SKM-1 treated with dmso at 0.1 percent for 144 hours (cell line): ENCODE results near the gene TRIM22.
A peak's percentile ranks its signal among the peaks of the same experiment; 100 is the strongest.
"Not testable (repeated sequence)": the region's sequence is repeated elsewhere in the genome, so short reads cannot be mapped to it uniquely, and the experiment has no call there.

Experiments used
- DNase-seq: peaks from one replicate; lab custom pipeline; 2025; ENCODE audit not compliant: unreplicated experiment; lab: John Stamatoyannopoulos, UW

Gene TRIM22

DNA sequence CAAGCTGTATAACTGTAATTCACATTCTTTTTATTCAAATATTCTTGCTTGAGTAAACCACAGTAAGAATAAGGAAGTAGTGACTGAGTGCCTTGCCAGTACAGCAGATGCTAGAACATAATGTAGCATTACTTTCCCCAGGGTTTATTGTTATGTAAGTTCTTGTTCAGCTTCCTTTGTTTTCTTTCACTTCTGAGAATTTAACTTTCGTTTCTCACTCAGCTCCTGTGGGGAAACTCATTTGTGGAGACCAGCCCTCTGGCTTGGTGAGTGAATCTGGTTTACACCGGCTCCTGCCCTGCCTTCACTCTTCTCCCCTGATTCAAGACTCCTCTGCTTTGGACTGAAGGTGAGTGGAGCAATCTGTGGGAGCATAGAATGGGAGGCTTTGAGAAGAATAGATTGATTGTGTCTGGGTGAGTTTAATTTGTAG lies at the start of gene TRIM22:
TSS of gene TRIM22 (plus strand) at position 240 of the 433 bp plus-strand sequence. CDS start 6,443 bp downstream, outside the sequence.
- DNase-seq = peak; percentile 93

- DNase-seq = no peak
Observed at GRCh38 chr11:5639953-5640352, 49.6 kb upstream of the TRIM22 start.

- no peak for DNase-seq
Observed at GRCh38 chr11:5643585-5643984, 46.0 kb upstream of the TRIM22 start.

GRCh38 chr11:5646139-5646538 lies 43.5 kb upstream of the TRIM22 start:
- no peak for DNase-seq

- DNase-seq = no peak
Observed at GRCh38 chr11:5655474-5655873, 34.1 kb upstream of the TRIM22 start.

DNA sequence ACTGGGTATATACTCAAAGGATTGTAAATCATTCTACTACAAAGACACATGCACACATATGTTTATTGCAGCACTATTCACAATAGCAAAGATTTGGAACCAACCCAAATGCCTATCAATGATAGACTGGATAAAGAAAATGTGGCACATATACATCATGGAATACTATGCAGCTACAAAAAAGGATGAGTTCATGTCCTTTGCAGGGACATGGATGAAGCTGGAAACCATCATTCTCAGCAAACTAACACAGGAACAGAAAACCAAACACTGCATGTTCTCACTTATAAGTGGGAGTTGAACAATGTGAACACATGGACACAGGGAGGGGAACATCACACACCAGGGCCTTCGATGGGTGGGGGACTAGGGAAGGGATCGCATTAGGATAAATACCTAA lies 32.6 kb upstream of the TRIM22 start:
- not testable (repeated sequence) for DNase-seq

DNA sequence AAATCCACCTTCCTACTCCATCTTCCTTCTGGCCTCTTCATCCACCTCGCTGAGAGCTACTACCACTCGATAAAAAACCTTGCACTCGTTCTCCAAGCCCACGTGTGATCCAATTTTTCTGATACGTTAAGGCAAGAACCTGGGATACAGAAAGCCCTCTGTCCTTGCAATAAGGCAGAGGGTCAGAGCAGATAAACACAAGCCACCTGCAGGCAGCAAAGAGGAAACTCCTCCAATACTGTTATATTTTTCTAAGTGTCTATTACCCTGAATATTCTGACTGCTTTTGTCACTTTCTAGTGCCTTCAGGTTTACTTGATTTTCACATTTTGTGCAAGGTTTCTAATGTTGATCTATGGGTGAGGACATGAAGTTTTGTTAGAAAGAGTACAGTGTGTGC lies 31.3 kb upstream of the TRIM22 start:
- DNase-seq = no peak

GRCh38 chr11:5663511-5663910 lies 26.1 kb upstream of the TRIM22 start:
- no peak for DNase-seq

- DNase-seq = no peak
Observed at GRCh38 chr11:5665051-5665570, 24.5 kb upstream of the TRIM22 start.

GRCh38 chr11:5665746-5666401 lies 23.7 kb upstream of the TRIM22 start:
- DNase-seq = no peak

GRCh38 chr11:5666402-5666793 lies 23.2 kb upstream of the TRIM22 start:
- no peak for DNase-seq

DNA sequence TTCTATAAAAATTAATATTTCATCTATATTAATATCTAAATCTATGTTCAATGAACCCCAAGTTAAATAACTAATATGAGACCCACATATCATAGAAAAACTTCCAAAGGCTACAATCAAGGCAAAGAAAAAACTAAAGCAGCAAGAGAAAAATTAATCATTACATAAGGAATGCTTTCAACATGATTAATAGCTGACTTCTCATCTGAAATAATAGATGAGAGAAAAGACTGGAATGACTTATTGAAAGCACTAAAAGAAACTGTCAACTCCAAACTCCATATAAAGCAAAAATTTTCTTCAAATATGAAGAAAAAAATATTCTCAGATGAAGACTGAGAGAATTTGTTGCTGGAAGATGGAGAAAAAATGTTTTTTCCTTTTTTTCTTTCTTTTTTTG lies 17.8 kb upstream of the TRIM22 start:
- DNase-seq = no peak

- no peak for DNase-seq
Observed at GRCh38 chr11:5674391-5674790, 15.2 kb upstream of the TRIM22 start.

DNA sequence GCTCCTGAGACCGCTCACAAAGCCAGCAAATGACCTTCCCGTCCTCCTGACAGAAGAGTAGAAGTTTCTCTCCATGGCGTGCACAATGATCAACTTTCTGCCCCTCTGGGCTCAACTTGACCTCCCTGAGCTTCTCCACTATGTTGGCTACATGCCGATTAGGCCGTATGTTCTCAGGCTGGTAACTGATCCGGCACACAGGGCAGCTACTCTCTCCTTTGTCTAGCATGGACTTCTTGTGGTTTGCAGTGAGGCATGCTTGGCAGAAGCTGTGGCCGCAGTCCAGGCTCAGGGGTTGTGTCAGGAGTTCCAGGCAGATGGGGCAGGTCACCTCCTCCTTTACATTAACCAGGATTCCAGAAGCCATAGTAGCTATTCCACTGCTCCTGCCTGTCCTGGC lies 9.8 kb upstream of the TRIM22 start:
- no peak for DNase-seq

DNA sequence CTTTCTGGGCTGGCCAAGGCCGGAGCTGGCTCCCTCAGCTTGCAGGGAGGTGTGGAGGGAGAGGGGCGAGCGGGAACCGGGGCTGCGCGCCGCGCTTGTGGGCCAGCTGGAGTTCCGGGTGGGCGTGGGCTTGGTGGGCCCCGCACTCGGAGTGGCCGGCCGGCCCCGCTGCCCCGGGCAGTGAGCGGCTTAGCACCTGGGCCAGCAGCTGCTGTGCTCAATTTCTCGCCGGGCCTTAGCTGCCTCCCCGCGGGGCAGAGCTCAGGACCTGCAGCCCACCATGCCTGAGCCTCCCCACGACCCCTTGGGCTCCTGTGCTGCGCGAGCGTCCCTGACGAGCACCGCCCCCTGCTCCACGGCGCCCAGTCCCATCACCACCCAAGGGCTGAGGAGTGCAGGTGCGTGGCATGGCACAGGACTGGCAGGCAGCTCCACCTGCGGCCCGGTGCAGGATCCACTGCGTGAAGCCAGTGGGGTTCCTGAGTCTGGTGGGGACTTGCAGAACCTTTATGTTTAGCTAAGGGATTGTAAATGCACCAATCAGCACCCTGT lies 6.6 kb upstream of the TRIM22 start:
- not testable (repeated sequence) for DNase-seq

DNA sequence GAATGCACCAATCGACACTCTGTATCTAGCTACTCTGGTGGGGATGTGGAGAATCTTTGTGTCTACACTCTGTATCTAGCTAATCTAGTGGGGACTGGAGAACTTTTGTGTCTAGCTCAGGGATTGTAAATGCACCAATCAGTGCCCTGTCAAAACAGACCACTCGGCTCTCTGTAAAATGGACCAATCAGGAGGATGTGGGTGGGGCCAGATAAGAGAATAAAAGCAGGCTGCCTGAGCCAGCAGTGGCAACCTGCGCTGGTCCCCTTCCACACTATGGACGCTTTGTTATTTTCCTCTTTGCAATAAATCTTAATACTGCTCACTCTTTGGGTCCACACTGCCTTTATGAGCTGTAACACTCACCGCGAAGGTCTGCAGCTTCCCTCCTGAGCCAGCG lies 6.0 kb upstream of the TRIM22 start:
- DNase-seq = not testable (repeated sequence)

DNA sequence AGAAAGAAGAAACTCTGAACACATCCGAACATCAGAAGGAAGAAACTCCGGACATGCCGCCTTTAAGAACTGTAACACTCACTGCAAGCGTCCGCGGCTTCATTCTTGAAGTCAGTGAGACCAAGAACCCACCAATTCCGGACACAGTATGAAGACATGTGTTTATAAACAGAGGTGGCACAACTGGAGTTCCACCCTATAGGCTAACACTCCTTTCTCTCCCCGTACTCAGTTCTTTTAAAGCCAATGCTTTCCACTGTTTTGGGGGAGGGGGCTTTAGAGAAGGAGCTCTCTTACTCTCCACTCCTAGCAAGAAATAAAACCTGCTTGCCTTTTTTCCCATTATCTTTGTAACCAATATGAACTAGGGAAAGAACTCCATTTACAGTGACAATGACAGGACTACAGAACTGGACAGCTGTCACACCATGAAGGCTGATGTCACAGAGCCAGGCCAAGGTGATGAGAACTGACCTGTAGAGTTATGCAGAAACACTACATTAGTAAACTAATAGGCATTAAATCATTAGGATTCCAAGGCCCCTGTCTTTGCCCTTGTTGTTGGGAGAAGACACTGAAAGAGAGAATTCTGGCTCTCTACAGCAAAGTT lies 5.4 kb upstream of the TRIM22 start:
- DNase-seq = no peak

DNA sequence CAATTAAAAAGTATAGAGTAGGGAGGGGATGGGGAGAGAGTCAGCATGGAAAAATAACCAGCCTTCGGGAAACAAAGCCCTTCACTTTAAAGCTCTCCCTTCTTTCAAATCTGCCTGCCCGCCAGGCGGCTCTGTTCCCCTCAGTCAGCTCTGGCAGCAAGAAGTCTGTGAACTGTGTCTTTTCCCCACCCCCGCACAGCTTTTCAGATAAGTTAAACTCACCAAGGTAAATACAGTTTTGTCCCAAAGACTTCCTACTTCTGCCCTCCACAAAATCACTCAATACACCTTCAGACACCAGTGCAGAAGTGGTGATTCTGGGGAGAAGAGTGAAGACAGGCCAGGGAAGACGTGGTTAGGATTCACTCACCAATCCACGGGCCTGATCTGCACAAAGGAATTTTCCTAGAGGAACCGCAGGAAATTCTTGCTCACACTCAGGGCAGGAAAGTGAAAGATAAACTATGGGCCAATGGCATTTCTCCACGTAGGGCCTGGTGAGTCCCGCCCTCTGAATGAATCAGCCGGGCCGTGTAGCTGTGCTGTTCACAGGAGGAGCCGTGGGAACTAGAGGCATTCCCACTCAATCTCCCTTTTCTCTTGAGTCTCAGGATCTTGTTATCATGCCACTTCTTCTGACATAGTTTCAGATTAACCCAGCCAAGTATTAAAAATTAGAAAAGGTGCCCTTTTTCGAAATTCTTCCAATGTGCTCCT lies 4.8 kb upstream of the TRIM22 start, which contains the start of gene TRIM5:
TSS of gene TRIM5 (minus strand) at position 429 of the 717 bp plus-strand sequence. CDS start 4,897 bp downstream, outside the sequence.
- DNase-seq = peak; percentile 74

DNA sequence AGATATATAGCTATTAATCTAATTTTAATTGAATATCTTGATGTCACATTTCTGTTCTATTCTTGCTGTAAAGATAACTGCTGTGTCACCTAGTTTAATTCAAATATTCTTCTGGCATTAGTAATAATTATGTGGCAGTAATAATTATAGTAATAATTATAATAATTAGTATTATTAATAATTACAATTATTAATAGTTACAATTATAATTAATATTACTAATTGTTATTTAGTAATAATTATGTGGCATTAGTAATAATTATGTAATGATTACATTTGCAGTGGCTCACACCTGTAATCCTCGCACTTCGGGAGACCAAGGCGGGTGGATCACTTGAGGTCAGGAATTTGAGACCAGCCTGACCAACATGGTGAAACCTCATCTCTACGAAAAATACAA lies 3.2 kb upstream of the TRIM22 start:
- no peak for DNase-seq

GRCh38 chr11:5688482-5688881 lies 1.1 kb upstream of the TRIM22 start:
- no peak for DNase-seq

- no peak for DNase-seq
Observed at GRCh38 chr11:5690216-5690615, 626 bp downstream of the TRIM22 start.

GRCh38 chr11:5690736-5691135 lies 1.1 kb downstream of the TRIM22 start:
- DNase-seq = no peak
